Measurements from ENCODE around the gene ZC3H18. TPM values are rescaled to one million over a fixed set of nuclear protein-coding genes. Genes with fewer than 3 reads are reported as not detected.

ZC3H18 gene
- total RNA-seq, 1 experiment from 2014 or later, result 13.2 TPM

DNA sequence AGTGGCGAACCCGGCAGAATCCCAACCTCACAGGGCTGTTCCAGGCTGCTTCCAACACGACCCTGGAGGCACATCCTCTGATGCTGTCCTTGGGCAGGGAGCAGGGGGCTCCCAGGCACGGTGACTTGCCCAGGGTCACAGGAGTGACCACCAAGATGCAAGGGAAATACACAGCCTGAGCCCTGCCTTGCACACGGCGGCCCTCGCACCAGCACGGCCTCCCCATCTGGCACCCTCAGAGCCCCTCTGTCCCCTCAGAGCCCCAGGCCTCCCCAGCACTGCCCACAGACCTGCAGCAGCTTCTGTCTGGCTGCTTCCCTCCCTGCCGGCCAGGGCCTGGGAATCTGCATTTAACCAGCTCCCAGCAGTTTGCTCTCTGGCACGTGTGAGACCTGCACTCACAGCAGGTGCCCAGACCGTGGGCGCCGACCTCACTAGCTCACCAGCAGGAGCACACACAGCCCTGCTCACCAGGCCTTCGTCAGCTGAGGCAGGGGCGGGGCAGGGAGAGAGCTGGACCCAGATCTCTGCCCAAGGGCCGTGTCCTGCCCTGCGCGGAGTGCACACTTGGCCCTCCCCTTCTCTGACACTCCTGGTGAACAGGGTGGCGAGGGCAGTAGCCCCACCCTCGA, 29.7 kb upstream of the ZC3H18 start:
- DNase-seq, result no peak

DNA sequence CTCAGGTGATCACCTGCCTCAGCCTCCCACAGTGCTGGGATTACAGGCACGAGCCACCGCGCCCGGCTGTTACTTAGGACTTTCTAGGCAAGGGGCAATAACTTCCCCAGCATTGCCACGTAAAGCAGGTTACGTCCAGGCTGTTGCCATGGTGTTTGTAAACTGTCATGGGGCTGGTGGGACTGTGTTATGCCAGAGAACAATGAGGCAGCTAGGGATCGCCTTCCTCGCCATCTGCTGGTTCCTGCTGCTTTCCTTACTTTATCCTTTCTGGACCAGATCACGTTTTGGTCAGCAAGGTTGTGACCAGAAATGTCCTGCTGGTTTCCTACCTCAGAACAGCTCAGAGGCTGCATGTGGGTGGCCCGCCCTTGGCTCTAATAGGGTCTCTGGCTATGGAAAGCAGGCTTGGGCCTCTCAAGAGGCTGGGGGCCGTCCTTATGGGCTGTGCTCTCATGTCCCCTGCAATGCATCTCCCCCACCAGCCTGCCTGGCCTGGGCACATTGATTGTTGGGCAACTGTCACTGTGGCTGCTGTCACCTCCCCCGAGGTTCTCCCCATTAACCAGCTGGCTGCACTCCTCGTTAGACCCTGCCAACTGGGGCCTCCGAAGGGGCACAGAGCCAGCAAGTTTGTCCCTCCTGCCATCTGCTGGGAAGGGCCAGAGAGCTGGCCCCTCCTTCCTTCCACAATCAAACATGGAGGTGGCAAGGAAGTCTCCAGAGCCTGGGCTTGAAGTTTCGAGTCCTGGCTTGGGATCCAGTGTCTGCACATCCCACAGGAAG, 28.2 kb upstream of the ZC3H18 start:
- DNase-seq, result no peak
- Histone ChIP-seq H3K27me3 (no peaks in the 10 kb centered on the region), H3K36me3 (no peaks in the 10 kb centered on the region)

More for the DNA sequence above, 29.7 kb upstream of the ZC3H18 start:
- H3K4me3 ChIP-seq, result no peak overlapping the region
- no peaks in the 10 kb centered on the region for H3K36me3 ChIP-seq
- peaks cover 8% of the 10 kb centered on the region for H3K9me3 ChIP-seq
- no peaks in the 10 kb centered on the region for H3K27me3 ChIP-seq

DNA sequence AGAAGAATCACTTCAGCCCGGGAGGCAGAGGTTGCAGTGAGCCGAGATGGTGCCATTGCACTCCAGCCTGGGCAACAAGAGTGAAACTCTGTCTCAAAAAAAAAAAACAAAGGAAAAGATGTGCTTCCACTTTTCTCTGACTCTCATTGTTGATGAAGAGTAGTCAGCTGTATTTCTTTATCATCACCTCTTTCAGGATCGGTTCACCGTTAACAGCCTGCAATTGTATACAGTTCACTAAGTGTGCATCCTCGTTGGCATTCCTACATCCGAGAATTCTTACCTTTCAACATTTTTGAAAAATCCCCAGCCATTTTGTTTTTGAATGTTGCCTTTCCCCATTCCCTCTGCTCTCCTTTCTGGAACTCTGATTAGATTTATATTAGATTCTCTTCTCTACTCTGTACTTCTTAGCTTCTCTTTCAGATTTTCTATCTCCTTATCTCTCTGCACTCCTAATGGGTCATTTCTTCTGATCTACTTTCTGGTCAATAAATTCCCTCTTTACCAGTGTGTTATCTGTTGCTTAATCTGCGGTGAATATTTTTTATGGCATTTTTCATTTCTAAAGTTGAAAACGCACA, 26.9 kb upstream of the ZC3H18 start:
- Histone ChIP-seq H3K9me3 (peaks cover 8% of the 10 kb centered on the region), H3K36me3 (no peaks in the 10 kb centered on the region), H3K27me3 (no peaks in the 10 kb centered on the region), H3K4me3 (no peak overlapping the region)
- DNase-seq, result no peak

More for the DNA sequence above, 28.2 kb upstream of the ZC3H18 start:
- no peak overlapping the region for H3K4me3 ChIP-seq
- H3K9me3 ChIP-seq, result peaks cover 8% of the 10 kb centered on the region

DNA sequence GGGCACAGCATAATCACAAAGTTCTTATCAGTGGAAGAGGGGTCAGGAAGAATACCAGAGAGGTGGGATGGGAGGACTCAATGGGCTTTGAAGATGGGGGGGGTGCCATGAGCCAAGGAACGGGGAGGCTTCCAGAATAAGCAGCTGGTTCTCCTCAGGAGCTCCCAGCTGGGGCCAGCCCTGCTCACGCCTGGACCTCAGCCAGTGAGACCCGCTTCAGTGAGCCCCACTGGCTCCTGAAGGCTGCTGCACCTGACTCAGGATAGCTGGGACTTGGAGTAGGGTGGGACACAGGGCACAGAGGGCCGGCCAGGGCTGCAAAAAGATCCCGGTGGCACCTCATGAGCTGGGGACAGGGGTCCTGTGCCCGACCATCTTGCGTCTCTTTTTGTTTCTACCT, 24.4 kb upstream of the ZC3H18 start:
- no peak overlapping the region for H3K4me3 ChIP-seq
- no peaks in the 10 kb centered on the region for H3K36me3 ChIP-seq
- H3K9me3 ChIP-seq, result peaks cover 8% of the 10 kb centered on the region
- no peak for DNase-seq
- H3K27me3 ChIP-seq, result no peaks in the 10 kb centered on the region

DNA sequence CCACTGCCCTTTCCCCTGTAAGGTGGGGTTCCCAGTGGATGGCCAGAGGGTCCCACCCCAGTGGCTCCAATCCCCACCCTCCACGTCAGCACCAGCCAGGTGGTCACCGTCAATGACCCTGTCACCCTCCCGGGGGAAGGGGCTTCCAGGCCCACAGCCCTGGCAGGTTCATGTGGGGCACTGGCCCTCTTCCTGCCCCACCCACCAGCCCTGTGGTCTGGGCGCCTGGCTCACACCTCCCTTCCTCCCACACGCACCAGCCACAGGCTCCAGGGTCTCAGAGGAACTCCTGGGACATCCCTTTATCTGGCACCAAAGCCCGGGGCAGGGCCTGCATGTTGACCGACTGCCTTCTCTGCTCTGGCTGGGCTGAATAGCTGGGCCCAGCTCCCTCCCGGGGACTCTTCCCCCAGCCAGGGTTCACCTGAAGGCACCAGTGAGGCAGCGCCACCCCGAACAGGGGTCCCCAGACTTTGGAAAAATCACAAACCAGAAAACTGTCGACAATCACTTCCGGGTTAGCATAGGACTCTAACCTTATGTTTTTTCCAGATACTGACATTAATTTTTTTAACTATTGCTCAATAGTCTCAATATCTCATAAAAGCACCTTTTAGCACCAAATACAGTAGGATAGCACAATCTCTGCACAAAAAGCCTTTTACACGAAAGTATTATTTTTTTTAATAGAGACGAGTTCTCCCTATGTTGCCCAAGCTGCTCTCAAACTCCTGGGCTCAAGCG, 21.9 kb upstream of the ZC3H18 start:
- H3K36me3 ChIP-seq, result no peaks in the 10 kb centered on the region
- no peaks in the 10 kb centered on the region for H3K27me3 ChIP-seq
- H3K4me3 ChIP-seq, result no peak overlapping the region
- H3K9me3 ChIP-seq, result peaks cover 5% of the 10 kb centered on the region
- no peak for DNase-seq

DNA sequence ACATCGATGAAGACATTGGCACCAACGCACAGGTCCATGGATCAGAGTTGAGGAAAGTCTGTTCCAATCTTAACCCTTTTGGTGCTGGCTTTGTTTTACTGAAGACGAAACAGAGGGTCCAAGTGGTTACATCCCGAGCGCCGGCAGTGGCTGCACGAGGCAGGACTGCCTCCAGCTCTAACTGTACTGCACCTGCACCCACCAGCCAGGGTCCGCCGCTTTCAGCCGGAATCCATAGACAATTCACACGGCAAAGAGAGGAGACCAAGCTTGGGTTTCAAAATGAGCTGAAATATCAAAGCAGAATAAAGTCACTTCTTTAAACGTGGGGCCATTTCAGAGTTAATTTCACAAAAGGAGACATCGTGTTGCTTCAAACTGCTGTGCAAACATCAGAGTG, 21.2 kb upstream of the ZC3H18 start:
- H3K27me3 ChIP-seq, result no peaks in the 10 kb centered on the region
- no peak overlapping the region for H3K4me3 ChIP-seq
- no peaks in the 10 kb centered on the region for H3K9me3 ChIP-seq
- no peak for DNase-seq
- H3K36me3 ChIP-seq, result no peaks in the 10 kb centered on the region

DNA sequence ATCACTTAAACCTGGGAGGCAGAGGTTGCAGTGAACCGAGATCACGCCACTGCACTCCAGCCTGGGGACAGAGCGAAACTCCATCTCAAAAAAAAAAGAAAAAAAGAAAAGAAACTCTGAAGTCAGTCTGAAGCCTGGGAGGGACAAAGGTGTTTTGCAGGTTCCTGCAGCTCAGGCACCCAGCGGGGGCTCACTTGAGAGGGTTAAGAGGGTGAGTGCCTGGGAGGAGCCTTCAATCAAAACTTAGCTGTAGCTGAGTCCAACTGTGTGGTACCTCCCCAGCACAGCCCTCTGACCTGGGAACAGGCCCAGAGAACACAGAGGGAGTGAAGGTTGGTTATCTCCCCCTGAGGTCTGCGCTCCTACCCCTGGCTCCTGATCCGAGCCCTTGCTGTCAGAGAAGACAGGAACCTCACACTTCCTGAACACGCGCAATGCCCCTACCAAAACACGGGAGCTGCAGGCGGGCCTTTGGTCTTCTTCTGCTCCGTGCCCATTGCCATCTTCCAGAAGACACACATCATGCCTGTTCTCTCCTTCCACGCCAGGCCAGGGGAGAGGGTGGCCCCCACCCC, 20.4 kb upstream of the ZC3H18 start:
- no peak for DNase-seq
- Histone ChIP-seq H3K4me3 (no peak overlapping the region), H3K27me3 (no peaks in the 10 kb centered on the region), H3K36me3 (no peaks in the 10 kb centered on the region), H3K9me3 (no peaks in the 10 kb centered on the region)

DNA sequence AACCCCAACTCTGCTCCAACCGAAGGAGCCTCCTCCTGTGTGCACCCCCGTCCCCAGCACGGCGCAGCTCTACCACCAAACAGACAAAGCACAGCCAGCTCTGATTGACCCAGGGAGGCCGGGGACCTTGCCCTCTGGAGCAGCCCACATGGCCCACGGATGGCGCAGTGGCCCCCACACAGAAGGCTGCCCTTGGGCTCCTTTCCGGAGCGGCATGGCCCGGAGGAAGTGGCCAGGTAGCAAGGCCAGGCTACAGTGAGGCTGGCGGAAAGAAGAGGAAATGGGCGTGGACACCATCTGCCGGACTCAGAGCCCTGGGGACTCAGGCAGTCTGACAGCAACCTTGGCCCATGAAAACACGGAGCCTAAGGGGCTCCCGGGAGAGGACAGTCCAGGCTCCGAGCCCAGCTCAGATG, 19.9 kb upstream of the ZC3H18 start:
- Histone ChIP-seq H3K9me3 (no peaks in the 10 kb centered on the region), H3K4me3 (no peak overlapping the region), H3K27me3 (no peaks in the 10 kb centered on the region), H3K36me3 (no peaks in the 10 kb centered on the region)
- no peak for DNase-seq

DNA sequence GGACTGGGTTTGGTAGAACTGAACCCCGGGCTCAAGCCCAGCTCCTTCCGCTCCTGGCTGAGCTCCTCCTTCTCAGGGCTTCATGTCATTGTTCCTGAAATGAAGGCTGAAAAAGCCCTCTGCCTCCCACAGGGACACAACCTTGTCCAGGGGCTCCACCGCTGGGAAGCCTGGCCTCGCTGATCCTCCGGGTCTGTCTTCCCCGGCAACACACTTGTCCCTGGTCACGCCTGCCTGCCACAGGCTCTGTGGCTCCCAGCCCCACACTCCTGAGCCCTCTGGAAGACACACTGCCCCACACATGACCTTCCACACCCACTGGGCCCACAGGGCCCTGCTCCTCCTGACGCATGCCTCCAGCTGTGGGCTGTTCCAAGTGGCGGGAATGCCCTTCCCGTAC, 18.0 kb upstream of the ZC3H18 start:
- H3K4me3 ChIP-seq, result no peak overlapping the region
- H3K9me3 ChIP-seq, result no peaks in the 10 kb centered on the region
- no peak for DNase-seq
- H3K36me3 ChIP-seq, result no peaks in the 10 kb centered on the region
- no peaks in the 10 kb centered on the region for H3K27me3 ChIP-seq

DNA sequence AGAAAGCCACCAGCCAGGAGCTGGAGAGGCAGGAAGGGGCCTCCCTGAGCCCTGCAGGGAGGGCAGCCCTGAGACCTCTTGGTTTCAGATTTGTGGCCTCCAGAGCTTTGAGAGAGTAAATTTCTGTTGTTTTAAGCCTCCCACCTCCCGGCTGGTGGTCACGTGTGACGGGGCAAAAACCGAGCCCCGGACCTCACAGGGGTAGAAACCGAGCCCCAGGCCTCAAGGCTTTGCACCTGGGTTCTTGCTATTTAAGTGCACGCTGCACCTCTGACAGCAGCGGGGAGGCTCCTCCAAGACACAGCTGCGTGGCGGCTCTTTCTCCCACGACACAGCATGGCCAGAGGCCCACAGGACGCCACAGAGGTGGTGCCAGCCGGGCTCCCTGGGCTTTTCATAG, 17.4 kb upstream of the ZC3H18 start:
- DNase-seq, result no peak
- H3K27me3 ChIP-seq, result no peaks in the 10 kb centered on the region
- H3K4me3 ChIP-seq, result no peak overlapping the region

DNA sequence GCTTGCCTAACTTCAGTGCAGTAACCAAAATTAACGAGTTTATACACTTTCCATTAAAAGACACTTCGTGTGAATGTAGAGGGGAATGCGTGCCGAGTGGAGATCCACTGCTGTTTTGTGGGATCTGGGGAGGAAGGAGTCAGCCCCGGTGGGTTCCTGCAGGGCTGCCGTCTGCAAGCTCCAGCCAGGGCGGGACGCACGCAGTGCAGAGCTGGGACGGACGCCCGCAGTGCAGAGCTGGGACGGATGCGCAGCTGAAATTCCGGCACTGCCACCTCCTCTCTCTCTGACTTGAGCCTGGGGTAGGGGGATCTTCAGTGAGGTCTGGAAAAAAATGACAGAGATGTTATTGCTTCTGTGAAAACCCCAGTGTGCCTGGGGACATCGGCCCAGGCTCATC, 16.5 kb upstream of the ZC3H18 start:
- H3K9me3 ChIP-seq, result no peaks in the 10 kb centered on the region
- H3K27me3 ChIP-seq, result 0 out of 2 replicates have a peak, but pooled peaks cover 1% of the 10 kb centered on the region
- DNase-seq, result no peak
- H3K4me3 ChIP-seq, result no peak overlapping the region
- H3K36me3 ChIP-seq, result no peaks in the 10 kb centered on the region

More for the DNA sequence above, 17.4 kb upstream of the ZC3H18 start:
- H3K9me3 ChIP-seq, result no peaks in the 10 kb centered on the region
- H3K36me3 ChIP-seq, result no peaks in the 10 kb centered on the region

DNA sequence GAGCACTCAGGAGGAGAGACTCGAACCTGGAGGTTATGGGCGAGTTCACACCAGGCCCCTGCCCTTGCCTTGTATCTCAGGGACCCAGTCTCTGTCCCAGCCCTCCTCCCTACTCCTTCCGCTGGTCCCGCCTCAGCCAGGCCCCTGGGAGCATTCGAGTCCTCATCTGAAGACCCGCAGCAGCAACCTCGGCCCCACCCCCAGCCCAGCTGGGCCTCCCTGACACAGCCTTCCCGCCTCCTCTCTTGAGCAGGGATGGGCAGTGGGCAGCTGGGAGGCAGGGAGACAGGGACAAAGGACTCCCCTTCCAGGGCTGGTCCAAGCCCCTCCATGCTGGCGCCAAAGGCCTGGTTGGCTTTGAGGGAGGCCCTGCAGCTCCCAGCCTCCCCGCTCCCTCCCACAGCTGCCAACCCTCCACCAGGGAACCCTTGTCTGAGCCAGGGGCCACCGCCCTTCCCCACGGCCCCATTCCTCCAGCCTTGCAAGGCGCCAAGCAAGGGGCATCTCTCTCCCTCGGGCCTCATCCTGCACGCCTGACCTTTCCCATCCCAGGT, 15.4 kb upstream of the ZC3H18 start:
- H3K9me3 ChIP-seq, result no peaks in the 10 kb centered on the region
- no peak for DNase-seq
- H3K36me3 ChIP-seq, result no peaks in the 10 kb centered on the region
- no peak overlapping the region for H3K4me3 ChIP-seq
- 0 out of 2 replicates have a peak, but pooled peaks cover 2% of the 10 kb centered on the region for H3K27me3 ChIP-seq

DNA sequence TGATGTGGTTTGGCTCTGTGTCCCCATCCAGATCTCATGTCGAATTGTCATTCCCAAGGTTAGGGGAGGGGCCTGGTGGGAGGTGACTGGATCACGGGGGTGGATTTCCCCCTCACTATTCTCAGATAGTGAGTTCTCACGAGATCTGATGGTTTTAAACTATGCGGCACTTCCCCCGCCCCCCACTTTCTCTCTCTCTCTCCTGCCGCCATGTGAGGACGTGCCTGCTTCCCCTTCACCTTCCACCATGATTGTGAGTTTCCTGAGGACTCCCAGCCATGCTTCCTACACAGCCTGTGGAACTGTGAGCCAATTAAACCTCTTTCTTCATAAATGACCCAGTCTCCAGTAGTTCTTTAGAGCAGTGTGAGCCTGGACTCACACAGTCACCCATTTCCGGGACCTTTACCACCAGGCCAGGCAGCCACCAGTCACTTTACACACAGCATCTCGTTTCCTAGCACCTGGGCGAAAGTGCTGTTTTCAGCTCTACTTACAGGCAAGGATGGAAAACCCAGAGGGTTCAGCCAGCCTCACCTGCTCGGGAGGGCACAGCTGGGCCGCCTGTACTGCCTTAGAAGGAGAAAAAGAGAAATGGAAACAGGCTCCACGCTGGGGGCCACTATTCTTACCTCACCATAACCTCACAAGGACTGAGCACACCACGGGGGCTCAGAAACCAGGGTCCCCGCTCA, 13.8 kb upstream of the ZC3H18 start:
- Histone ChIP-seq H3K4me3 (no peak overlapping the region), H3K27me3 (0 out of 2 replicates have a peak, but pooled peaks cover 2% of the 10 kb centered on the region), H3K36me3 (no peaks in the 10 kb centered on the region), H3K9me3 (no peaks in the 10 kb centered on the region)
- DNase-seq, result no peak

DNA sequence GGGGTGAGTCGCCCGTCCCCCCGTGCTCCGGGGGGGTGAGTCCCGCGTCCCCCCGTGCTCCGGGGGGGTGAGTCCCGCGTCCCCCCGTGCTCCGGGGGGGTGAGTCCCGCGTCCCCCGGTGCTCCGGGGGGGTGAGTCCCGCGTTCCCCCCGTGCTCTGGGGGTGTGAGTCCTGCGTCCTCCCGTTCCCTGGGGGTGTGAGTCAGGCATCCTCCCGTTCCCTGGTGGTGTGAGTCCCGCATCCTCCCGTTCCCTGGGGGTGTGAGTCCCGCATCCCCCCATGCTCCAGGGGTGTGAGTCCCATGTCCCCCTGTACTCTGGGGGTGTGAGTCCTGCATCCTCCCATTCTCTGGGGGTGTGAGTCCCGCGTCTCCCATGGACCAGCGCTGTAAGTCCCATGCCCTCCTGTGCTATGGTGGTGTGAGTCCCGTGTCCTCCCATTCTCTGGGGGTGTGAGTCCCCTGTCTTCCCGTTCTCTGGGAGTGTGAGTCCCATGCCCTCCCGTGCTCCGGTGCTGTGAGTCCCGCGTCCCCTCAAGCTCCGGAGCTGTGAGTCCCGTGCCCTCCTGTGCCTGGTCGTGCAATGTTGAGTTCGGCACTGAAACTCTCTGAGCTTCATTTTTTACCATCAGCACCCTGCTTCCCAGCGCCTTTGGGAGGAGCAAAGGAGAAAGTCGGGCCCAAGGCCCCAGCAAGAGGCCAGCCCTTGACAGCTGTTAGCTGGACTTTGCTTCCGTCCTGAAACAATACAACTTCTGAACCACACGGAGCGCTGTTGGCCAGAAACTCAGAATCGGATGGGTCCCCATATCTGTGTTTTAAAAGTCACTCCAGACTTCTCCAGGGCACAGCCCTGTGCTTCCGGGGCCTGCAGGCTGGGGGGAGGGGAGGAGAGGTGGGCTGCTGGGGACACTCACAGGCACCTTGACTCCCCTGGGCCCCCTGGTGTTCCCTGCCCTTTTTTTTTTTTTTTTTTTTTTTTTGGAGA, 11.5 kb upstream of the ZC3H18 start:
- no peaks in the 10 kb centered on the region for H3K9me3 ChIP-seq
- H3K27me3 ChIP-seq, result 0 out of 2 replicates have a peak, but pooled peaks cover 2% of the 10 kb centered on the region
- no peak overlapping the region for H3K4me3 ChIP-seq
- H3K36me3 ChIP-seq, result no peaks in the 10 kb centered on the region
- peak; percentile 48 for DNase-seq

Measured in MG63 (cell line).